DND-41 (cell line): ENCODE data around the gene CTNNA3.

Source experiments
- ATAC-seq: fragments of 200-7000 bp; cut with Tn5 transposase; 3 replicates; pipeline ENCODE4 v1.9.1; 2021; ENCODE audit warnings: low read depth; ENCODE audit not compliant: insufficient read depth
- DNase-seq: peaks from one replicate; pipeline ENCODE4 v3.0.0-alpha.2; 2020
- H2AFZ ChIP-seq: 2 replicates; pipeline ENCODE4 v1.6.0; 2012; ENCODE audit warnings: low read depth, low read length
- H3K27ac ChIP-seq: 2 replicates; pipeline ENCODE4 v1.5.1; 2012; ENCODE audit warnings: low read length, inconsistent platforms
- H3K27me3 ChIP-seq: fragments of 200-600 bp; sonication (generic); 2 replicates; pipeline ENCODE4 v1.6.0; 2012; ENCODE audit warnings: low read length, mild to moderate bottlenecking, inconsistent platforms; ENCODE audit not compliant: insufficient read depth, poor library complexity
- H3K36me3 ChIP-seq: 2 replicates; pipeline ENCODE4 v1.5.1; 2012; ENCODE audit warnings: low read length, inconsistent platforms; ENCODE audit not compliant: insufficient read depth
- H3K4me1 ChIP-seq: 2 replicates; pipeline ENCODE4 v1.5.1; 2012; ENCODE audit warnings: mild to moderate bottlenecking, low read length; ENCODE audit not compliant: insufficient read depth
- H3K4me2 ChIP-seq: 2 replicates; pipeline ENCODE4 v1.6.0; 2012; ENCODE audit warnings: mild to moderate bottlenecking, moderate library complexity, low read length, inconsistent platforms; ENCODE audit not compliant: insufficient read depth
- H3K4me3 ChIP-seq, 2 experiments: fragments of 200-600 bp in 1 of 2; shearing (Covaris generic) in 1 of 2; 2 replicates each; pipeline ENCODE4 v1.5.1; 2012 to 2016; ENCODE audit warnings: inconsistent platforms in 2 of 2, low read length in 2 of 2, mild to moderate bottlenecking in 2 of 2, low read depth in 1 of 2, moderate library complexity in 1 of 2
- H3K79me2 ChIP-seq: 2 replicates; pipeline ENCODE4 v1.6.0; 2012; ENCODE audit warnings: low read length, inconsistent platforms; ENCODE audit not compliant: insufficient read depth
- H3K9ac ChIP-seq: 2 replicates; pipeline ENCODE4 v1.6.0; 2012; ENCODE audit warnings: low read depth, mild to moderate bottlenecking, inconsistent platforms, low read length, moderate library complexity
- H3K9me3 ChIP-seq: 2 replicates; pipeline ENCODE4 v1.5.1; 2012; ENCODE audit warnings: low read length, moderate library complexity, mild to moderate bottlenecking, inconsistent platforms; ENCODE audit not compliant: insufficient read depth, severe bottlenecking
- H4K20me1 ChIP-seq: 2 replicates; pipeline ENCODE4 v1.6.0; 2012; ENCODE audit warnings: low read length; ENCODE audit not compliant: insufficient read depth
- EZH2 ChIP-seq: IDR thresholded peaks from 3 replicates; pipeline ENCODE4 v1.6.1; 2012; ENCODE audit warnings: borderline replicate concordance, low read depth, mild to moderate bottlenecking, moderate library complexity, low read length, inconsistent platforms; ENCODE audit not compliant: severe bottlenecking
- TF ChIP-seq, protein P1 (sequence below): IDR thresholded peaks from 2 replicates; pipeline ENCODE4 v1.5.1; 2012; ENCODE audit warnings: borderline replicate concordance, low read length, moderate library complexity, mild to moderate bottlenecking; ENCODE audit not compliant: poor library complexity, severe bottlenecking; ENCODE audit errors: extremely low read depth

CTNNA3 gene

DNA sequence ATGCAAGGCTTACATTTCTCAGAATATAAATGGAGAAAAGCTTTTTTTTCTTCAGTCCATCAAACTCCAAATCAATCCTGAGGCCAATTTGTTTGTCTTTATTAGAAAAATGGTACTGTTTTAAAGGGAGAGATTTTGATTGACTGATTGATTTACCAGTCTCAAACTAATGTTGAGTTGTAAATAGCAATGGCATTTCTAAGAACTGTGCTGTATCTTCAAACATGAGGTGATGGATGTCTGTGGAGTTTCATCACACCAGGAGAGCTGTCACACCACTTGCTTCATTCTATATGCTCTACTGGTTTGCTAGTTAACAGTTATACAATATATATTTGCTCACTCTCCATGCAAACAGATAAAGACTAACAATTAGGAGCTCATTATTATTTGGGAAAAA lies 809.1 kb downstream of the CTNNA3 start:
- no peak overlapping the region for H3K4me3 ChIP-seq
- no peak overlapping the region for H3K9ac ChIP-seq
- no peaks in the 10 kb centered on the region for H3K9me3 ChIP-seq
- no peaks in the 10 kb centered on the region for H3K79me2 ChIP-seq
- H3K36me3 ChIP-seq: no peaks in the 10 kb centered on the region
- no peak for DNase-seq
- H3K27me3 ChIP-seq: no peaks in the 10 kb centered on the region
- no peak overlapping the region for H2AFZ ChIP-seq
- H3K27ac ChIP-seq: no peak overlapping the region
- no peaks in the 10 kb centered on the region for H3K4me1 ChIP-seq
- ATAC-seq: no peak
- no peaks in the 10 kb centered on the region for H4K20me1 ChIP-seq
- no peak for TF ChIP-seq EZH2
- TF ChIP-seq, protein P1, sequence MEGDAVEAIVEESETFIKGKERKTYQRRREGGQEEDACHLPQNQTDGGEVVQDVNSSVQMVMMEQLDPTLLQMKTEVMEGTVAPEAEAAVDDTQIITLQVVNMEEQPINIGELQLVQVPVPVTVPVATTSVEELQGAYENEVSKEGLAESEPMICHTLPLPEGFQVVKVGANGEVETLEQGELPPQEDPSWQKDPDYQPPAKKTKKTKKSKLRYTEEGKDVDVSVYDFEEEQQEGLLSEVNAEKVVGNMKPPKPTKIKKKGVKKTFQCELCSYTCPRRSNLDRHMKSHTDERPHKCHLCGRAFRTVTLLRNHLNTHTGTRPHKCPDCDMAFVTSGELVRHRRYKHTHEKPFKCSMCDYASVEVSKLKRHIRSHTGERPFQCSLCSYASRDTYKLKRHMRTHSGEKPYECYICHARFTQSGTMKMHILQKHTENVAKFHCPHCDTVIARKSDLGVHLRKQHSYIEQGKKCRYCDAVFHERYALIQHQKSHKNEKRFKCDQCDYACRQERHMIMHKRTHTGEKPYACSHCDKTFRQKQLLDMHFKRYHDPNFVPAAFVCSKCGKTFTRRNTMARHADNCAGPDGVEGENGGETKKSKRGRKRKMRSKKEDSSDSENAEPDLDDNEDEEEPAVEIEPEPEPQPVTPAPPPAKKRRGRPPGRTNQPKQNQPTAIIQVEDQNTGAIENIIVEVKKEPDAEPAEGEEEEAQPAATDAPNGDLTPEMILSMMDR: no peak
- no peak overlapping the region for H3K4me2 ChIP-seq

DNA sequence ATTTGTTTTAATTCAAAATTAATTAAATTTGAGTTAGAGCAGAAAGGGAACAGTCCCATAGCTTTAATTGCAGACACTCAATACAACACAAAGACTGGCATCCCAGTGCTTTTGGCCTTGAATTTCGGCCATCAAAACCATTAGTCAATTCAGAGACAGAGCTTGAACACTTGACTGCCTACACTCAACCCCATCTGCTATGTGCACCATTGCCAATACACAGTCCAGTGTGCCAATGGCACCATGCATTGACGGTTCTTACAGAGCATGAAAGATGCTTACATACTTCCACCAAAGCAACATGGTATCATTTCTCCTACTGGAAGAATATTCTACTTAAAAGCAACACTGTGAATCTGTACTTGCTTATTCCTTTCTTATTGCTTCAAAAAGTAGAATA lies 813.7 kb downstream of the CTNNA3 start:
- no peaks in the 10 kb centered on the region for H3K9me3 ChIP-seq
- no peak overlapping the region for H2AFZ ChIP-seq
- H3K36me3 ChIP-seq: no peaks in the 10 kb centered on the region
- no peak overlapping the region for H3K27ac ChIP-seq
- H4K20me1 ChIP-seq: no peaks in the 10 kb centered on the region
- H3K79me2 ChIP-seq: no peaks in the 10 kb centered on the region
- no peaks in the 10 kb centered on the region for H3K4me1 ChIP-seq
- no peak overlapping the region for H3K4me3 ChIP-seq
- no peaks in the 10 kb centered on the region for H3K27me3 ChIP-seq
- no peak overlapping the region for H3K4me2 ChIP-seq
- H3K9ac ChIP-seq: no peak overlapping the region
- DNase-seq (no peak), ATAC-seq (no peak)
- TF ChIP-seq, protein P1: no peak

DNA sequence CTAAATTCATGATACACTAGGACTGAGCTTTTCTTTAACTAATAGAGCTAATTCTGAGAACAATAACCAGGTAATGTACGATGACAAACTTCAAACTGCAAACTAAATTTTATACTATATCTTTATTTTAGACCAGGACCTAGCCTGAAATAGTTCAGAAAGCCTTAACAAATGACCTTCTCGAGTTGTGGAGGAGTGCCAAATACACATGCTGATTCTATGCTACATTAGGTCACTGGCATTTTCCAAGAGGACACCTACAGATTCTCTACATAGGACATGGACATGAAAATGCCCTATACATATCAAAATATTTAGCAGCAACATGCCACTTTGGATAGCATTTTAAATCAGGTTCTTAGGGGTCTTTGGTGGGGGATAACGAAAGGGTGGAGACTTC lies 814.2 kb downstream of the CTNNA3 start:
- no peak overlapping the region for H3K4me2 ChIP-seq
- no peaks in the 10 kb centered on the region for H3K9me3 ChIP-seq
- no peak overlapping the region for H3K9ac ChIP-seq
- no peaks in the 10 kb centered on the region for H3K4me1 ChIP-seq
- DNase-seq (no peak), ATAC-seq (no peak)
- H3K36me3 ChIP-seq: no peaks in the 10 kb centered on the region
- H3K27ac ChIP-seq: no peak overlapping the region
- H3K79me2 ChIP-seq: no peaks in the 10 kb centered on the region
- H2AFZ ChIP-seq: no peak overlapping the region
- TF ChIP-seq, protein P1: no peak
- TF ChIP-seq EZH2: no peak
- H4K20me1 ChIP-seq: no peaks in the 10 kb centered on the region
- no peak overlapping the region for H3K4me3 ChIP-seq
- H3K27me3 ChIP-seq: no peaks in the 10 kb centered on the region

DNA sequence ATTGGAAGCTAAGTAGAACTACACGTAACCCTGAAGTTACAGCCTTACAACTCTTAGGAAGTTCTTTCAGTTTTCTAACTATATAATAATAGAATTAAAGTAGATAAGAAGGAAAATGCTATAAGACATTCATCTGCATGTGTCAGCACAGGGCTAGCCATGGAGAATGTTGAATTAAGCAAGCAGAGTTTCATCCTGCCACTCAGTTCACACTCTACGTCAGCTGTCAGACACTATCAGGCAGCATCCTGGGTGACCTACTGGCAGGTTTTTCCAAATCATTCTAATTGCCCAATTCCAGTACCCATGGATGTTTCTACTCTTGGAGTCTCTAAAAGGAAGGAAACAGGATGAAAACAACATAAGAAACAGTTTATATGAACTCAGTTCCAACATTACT lies 815.2 kb downstream of the CTNNA3 start:
- Histone ChIP-seq H3K9ac (no peak overlapping the region), H3K4me2 (no peak overlapping the region), H3K27me3 (no peaks in the 10 kb centered on the region), H2AFZ (no peak overlapping the region), H3K9me3 (no peaks in the 10 kb centered on the region), H3K79me2 (no peaks in the 10 kb centered on the region), H3K4me1 (no peaks in the 10 kb centered on the region), H3K36me3 (no peaks in the 10 kb centered on the region), H3K27ac (no peak overlapping the region), H3K4me3 (no peak overlapping the region), H4K20me1 (no peaks in the 10 kb centered on the region)
- TF ChIP-seq EZH2: no peak
- TF ChIP-seq, protein P1: no peak
- DNase-seq (no peak), ATAC-seq (no peak)
